ENCODE results near the gene SEPHS2. TPM values are rescaled to one million over a fixed set of nuclear protein-coding genes. Genes with fewer than 3 reads are reported as not detected.

Gene SEPHS2
- polyA plus RNA-seq, 2 of the 4 experiments (the other 2 are of a cell fraction) = 47.8 to 72.6 TPM

- TF ChIP-seq HMGXB4 (CRISPR knock-in tag; IDR thresholded peaks at IDR 0.05; ENCODE audit: borderline replicate concordance) = no peak; the same call in 1 of the 2 replicates
- TF ChIP-seq HOXB13 (CRISPR knock-in tag; IDR thresholded peaks at IDR 0.05; ENCODE audit: low read depth) = peak; percentile 9; the same call in 1 of the 2 replicates
- peak; percentile 97 for TF ChIP-seq PHF8 (IDR thresholded peaks at IDR 0.05; ENCODE audit: borderline replicate concordance, low read depth)
- TF ChIP-seq ATOH8 (CRISPR knock-in tag; IDR thresholded peaks at IDR 0.05; ENCODE audit: low read depth) = no peak
- TF ChIP-seq EP300 (IDR thresholded peaks at IDR 0.05) = no peak
- no peak for TF ChIP-seq TP53 (CRISPR knock-in tag; IDR thresholded peaks at IDR 0.05)
- no peak for TF ChIP-seq NPAS2 (CRISPR knock-in tag; IDR thresholded peaks at IDR 0.05; ENCODE audit: borderline replicate concordance)
- TF ChIP-seq CBX2 (IDR thresholded peaks at IDR 0.05; ENCODE audit: borderline replicate concordance, low read depth) = no peak
- TF ChIP-seq POLR2AphosphoS2 (conservative IDR thresholded peaks at IDR 0.05; ENCODE audit: low read length) = no peak
- TF ChIP-seq FOSB (CRISPR knock-in tag; IDR thresholded peaks at IDR 0.05) = no peak
- TF ChIP-seq KDM5A (IDR thresholded peaks at IDR 0.05) = no peak
- peak; percentile 56; the same call in 1 of the 2 replicates for TF ChIP-seq REST (IDR thresholded peaks at IDR 0.05)
- TF ChIP-seq ZC3H11A (IDR thresholded peaks at IDR 0.05) = no peak
- TF ChIP-seq GATA3 (IDR thresholded peaks at IDR 0.05; ENCODE audit: borderline replicate concordance) = no peak
- TF ChIP-seq NFE2L2 (conservative IDR thresholded peaks at IDR 0.05; ENCODE audit: low read length) = no peak
- TF ChIP-seq HOXB5 (CRISPR knock-in tag; IDR thresholded peaks at IDR 0.05) = no peak
- peak; percentile 44 to 90; a peak in 3 of 5 replicates for TF ChIP-seq JUN (IDR thresholded peaks at IDR 0.05)
- no peak for TF ChIP-seq HEYL (CRISPR knock-in tag; IDR thresholded peaks at IDR 0.05)
- no peak for TF ChIP-seq EHF (CRISPR knock-in tag; IDR thresholded peaks at IDR 0.05)
- TF ChIP-seq MYC (IDR thresholded peaks at IDR 0.05; ENCODE audit: borderline replicate concordance, low read length) = peak; percentile 51; the same call in 1 of the 2 replicates
- peak; percentile 79 for TF ChIP-seq POLR2A (IDR thresholded peaks at IDR 0.05; ENCODE audit: low read length)
These were observed at the start of gene SEPHS2 (continued) for GRCh38 chr16:30445408-30446202.

- WGBS (ENCODE audit: missing lambda C conversion rate) = 76% methylated on average over 12 of the region's 12 CpGs
These were observed 49.0 kb upstream of the SEPHS2 start for GRCh38 chr16:30494709-30495108.

More at GRCh38 chr16:30494709-30495108, 49.0 kb upstream of the SEPHS2 start:
- Histone ChIP-seq H3K9me3 (no peaks in the 10 kb centered on the region), H3K4me3 (no peak overlapping the region), H3K27ac (no peak overlapping the region), H3K4me1 (peaks cover 12% of the 10 kb centered on the region), H3K4me2 (no peak overlapping the region)
- CTCF ChIA-PET = interaction anchor here (1.0 to 1.3 kb wide), 3 partner anchors 12 to 89 kb away, joined by 3 to 4 read pairs (median 3); no protein-coding TSS in a partner anchor
- 0 out of 6 replicates have a peak, but pooled peaks of 1 of the 2 experiments have one; percentile 22 for ATAC-seq
- DNase-seq (ENCODE audit: low read depth in 1 of 2, low spot score in 1 of 2) = no peak
- TF ChIP-seq EP300 (IDR thresholded peaks at IDR 0.05) (no peak), CHD4 (IDR thresholded peaks at IDR 0.05; ENCODE audit: borderline replicate concordance) (no peak), CEBPB (IDR thresholded peaks at IDR 0.05) (no peak), ZSCAN20 (CRISPR knock-in tag; IDR thresholded peaks at IDR 0.05) (no peak), BHLHE40 (IDR thresholded peaks at IDR 0.05; ENCODE audit: low read depth, low read length) (no peak), MAZ (IDR thresholded peaks at IDR 0.05; ENCODE audit: borderline replicate concordance, low read depth, low read length) (no peak)
- POLR2A ChIA-PET = no interaction called here
- no peak for FAIRE-seq
